ENCODE data around the gene CBL. TPM values are rescaled to one million over a fixed set of nuclear protein-coding genes. Genes with fewer than 3 reads are reported as not detected.

CBL gene
- total and polyA plus RNA-seq, 2 donors from 2014 or later = 2.0 to 20.6 TPM

GRCh38 chr11:119322360-119322739 lies 116.2 kb downstream of the CBL start:
- DNase-seq (peak in 1 of 5 donors; percentile 8), FAIRE-seq (no peak)
- H3K4me1 ChIP-seq (ENCODE audit: control insufficient read depth in 2 of 3, insufficient read depth in 2 of 3, low read depth in 1 of 3, low read length in 3 of 3) = peaks cover 0 to 14% (median 0%) of the 10 kb centered on the region in 3 donors
- H3K9me3 ChIP-seq (ENCODE audit: control insufficient read depth in 2 of 3, insufficient read depth in 1 of 3, low read length in 3 of 3) = no peaks in the 10 kb centered on the region
- no peak overlapping the region for H3K9ac ChIP-seq (ENCODE audit: low read length in 3 of 3)
- H3K36me3 ChIP-seq (ENCODE audit: control insufficient read depth in 2 of 3, insufficient read depth in 3 of 3, low read length in 3 of 3) = no peaks in the 10 kb centered on the region
- no peak overlapping the region for H3K4me3 ChIP-seq (ENCODE audit: low read length in 3 of 3)
- no peaks in the 10 kb centered on the region for H3K27me3 ChIP-seq (ENCODE audit: control insufficient read depth, insufficient read depth, low read length)
- H3K27ac ChIP-seq (ENCODE audit: low read depth in 2 of 2, low read length in 2 of 2) = no peak overlapping the region
- no peak for TF ChIP-seq CTCF (IDR thresholded peaks at IDR 0.05; ENCODE audit: borderline replicate concordance, extremely low read depth, insufficient read depth)
- intact Hi-C loops (cut with DNase I) = no loop called here

GRCh38 chr11:119322921-119323531 lies 116.9 kb downstream of the CBL start:
- Histone ChIP-seq H3K9me3 (ENCODE audit: control insufficient read depth in 2 of 3, insufficient read depth in 1 of 3, low read length in 3 of 3) (no peaks in the 10 kb centered on the region), H3K36me3 (ENCODE audit: control insufficient read depth in 2 of 3, insufficient read depth in 3 of 3, low read length in 3 of 3) (no peaks in the 10 kb centered on the region), H3K4me1 (ENCODE audit: control insufficient read depth in 2 of 3, insufficient read depth in 2 of 3, low read depth in 1 of 3, low read length in 3 of 3) (peaks cover 0 to 11% (median 0%) of the 10 kb centered on the region in 3 donors), H3K27ac (ENCODE audit: low read depth in 2 of 2, low read length in 2 of 2) (peak overlapping the region in 1 of 2 donors; percentile 27), H3K27me3 (ENCODE audit: control insufficient read depth, insufficient read depth, low read length) (no peaks in the 10 kb centered on the region), H3K9ac (ENCODE audit: low read length in 3 of 3) (no peak overlapping the region), H3K4me3 (ENCODE audit: low read length in 3 of 3) (no peak overlapping the region)
- DNase-seq = no peak
- intact Hi-C loops (cut with DNase I) = no loop called here
- TF ChIP-seq CTCF (IDR thresholded peaks at IDR 0.05; ENCODE audit: borderline replicate concordance, extremely low read depth, insufficient read depth) = no peak
- FAIRE-seq = no peak

GRCh38 chr11:119323532-119324033 lies 117.4 kb downstream of the CBL start:
- intact Hi-C loops (cut with DNase I) = no loop called here

More at GRCh38 chr11:119323532-119324033, 117.4 kb downstream of the CBL start:
- no peaks in the 10 kb centered on the region for H3K27me3 ChIP-seq (ENCODE audit: control insufficient read depth, insufficient read depth, low read length)
- peak; percentile 79 for TF ChIP-seq CTCF (IDR thresholded peaks at IDR 0.05; ENCODE audit: borderline replicate concordance, extremely low read depth, insufficient read depth)
- no peak overlapping the region for H3K4me3 ChIP-seq (ENCODE audit: low read length in 3 of 3)
- no peak overlapping the region for H3K27ac ChIP-seq (ENCODE audit: low read depth in 2 of 2, low read length in 2 of 2)
- H3K36me3 ChIP-seq (ENCODE audit: control insufficient read depth in 2 of 3, insufficient read depth in 3 of 3, low read length in 3 of 3) = no peaks in the 10 kb centered on the region
- no peak overlapping the region for H3K9ac ChIP-seq (ENCODE audit: low read length in 3 of 3)
- DNase-seq (peak in 4 of 5 donors; percentile 88 to 91 (median 88)), FAIRE-seq (no peak)
- no peaks in the 10 kb centered on the region for H3K9me3 ChIP-seq (ENCODE audit: control insufficient read depth in 2 of 3, insufficient read depth in 1 of 3, low read length in 3 of 3)
- peaks cover 0 to 11% (median 0%) of the 10 kb centered on the region in 3 donors for H3K4me1 ChIP-seq (ENCODE audit: control insufficient read depth in 2 of 3, insufficient read depth in 2 of 3, low read depth in 1 of 3, low read length in 3 of 3)

All from kidney (tissue), 14 donors.